H9 (cell line): ENCODE results near the gene RSAD1. TPM values are rescaled to one million over a fixed set of nuclear protein-coding genes. Genes with fewer than 3 reads are reported as not detected.

Source experiments
- DNase-seq: peaks from one replicate; pipeline ENCODE4 v3.0.0-alpha.2; 2017
- H2AFZ ChIP-seq: one replicate; pipeline ENCODE4 v1.6.1; 2013; ENCODE audit warnings: mild to moderate bottlenecking, low read length, control low read depth, moderate library complexity
- H2AK5ac ChIP-seq: 2 replicates; pipeline ENCODE4 v1.6.1; 2013; ENCODE audit warnings: low read length, control low read depth, mixed read lengths; ENCODE audit not compliant: insufficient read length
- H2BK120ac ChIP-seq: one replicate; pipeline ENCODE4 v1.6.1; 2013; ENCODE audit warnings: low read depth, mild to moderate bottlenecking, low read length, control low read depth, inconsistent platforms; ENCODE audit not compliant: poor library complexity, severe bottlenecking
- H2BK12ac ChIP-seq: 2 replicates; pipeline ENCODE4 v1.6.1; 2013; ENCODE audit warnings: low read length, control low read depth, mixed read lengths, low read depth; ENCODE audit not compliant: insufficient read length
- H2BK15ac ChIP-seq: 2 replicates; pipeline ENCODE4 v1.6.1; 2013; ENCODE audit warnings: low read depth, low read length, control low read depth
- H2BK20ac ChIP-seq: one replicate; pipeline ENCODE4 v1.6.1; 2013; ENCODE audit warnings: low read depth, mild to moderate bottlenecking, low read length, control low read depth, inconsistent platforms; ENCODE audit not compliant: poor library complexity, severe bottlenecking
- H2BK5ac ChIP-seq: 2 replicates; pipeline ENCODE4 v1.6.1; 2013; ENCODE audit warnings: low read length, control low read depth, mixed read lengths; ENCODE audit not compliant: insufficient read length
- H3K14ac ChIP-seq: 2 replicates; pipeline ENCODE4 v1.6.1; 2013; ENCODE audit warnings: low read length, control low read depth; ENCODE audit not compliant: insufficient read depth
- H3K18ac ChIP-seq: 2 replicates; pipeline ENCODE4 v1.6.1; 2013; ENCODE audit warnings: low read depth, mild to moderate bottlenecking, mixed read lengths, low read length, control low read depth; ENCODE audit not compliant: insufficient read length
- H3K23ac ChIP-seq: 2 replicates; pipeline ENCODE4 v1.6.1; 2013; ENCODE audit warnings: low read length, control low read depth, mixed read lengths, low read depth; ENCODE audit not compliant: insufficient read length
- H3K23me2 ChIP-seq: 2 replicates; pipeline ENCODE4 v1.6.1; 2013; ENCODE audit warnings: low read depth, mild to moderate bottlenecking, mixed read lengths, low read length, control low read depth; ENCODE audit not compliant: insufficient read length, poor library complexity, severe bottlenecking
- H3K27ac ChIP-seq: 2 replicates; pipeline ENCODE4 v1.5.1; 2013; ENCODE audit warnings: low read length, control low read depth, mixed read lengths, low read depth; ENCODE audit not compliant: insufficient read length
- H3K27me3 ChIP-seq: 2 replicates; pipeline ENCODE4 v1.6.1; 2013; ENCODE audit warnings: low read length, control low read depth, inconsistent platforms; ENCODE audit not compliant: insufficient read depth
- H3K4ac ChIP-seq: 2 replicates; pipeline ENCODE4 v1.6.1; 2013; ENCODE audit warnings: low read depth, mild to moderate bottlenecking, control low read depth, inconsistent platforms, low read length, moderate library complexity
- H3K4me1 ChIP-seq: 2 replicates; pipeline ENCODE4 v1.6.1; 2013; ENCODE audit warnings: low read length, control low read depth, inconsistent platforms; ENCODE audit not compliant: insufficient read depth
- H3K4me2 ChIP-seq: 2 replicates; pipeline ENCODE4 v1.6.1; 2013; ENCODE audit warnings: low read length, control low read depth, mixed read lengths; ENCODE audit not compliant: insufficient read length, insufficient read depth
- H3K56ac ChIP-seq: 2 replicates; pipeline ENCODE4 v1.6.1; 2013; ENCODE audit warnings: low read depth, mild to moderate bottlenecking, mixed read lengths, low read length, control low read depth; ENCODE audit not compliant: insufficient read length
- H3K79me1 ChIP-seq: 2 replicates; pipeline ENCODE4 v1.6.1; 2013; ENCODE audit warnings: low read depth, mild to moderate bottlenecking, moderate library complexity, low read length, control low read depth, inconsistent platforms; ENCODE audit not compliant: insufficient read depth, poor library complexity, severe bottlenecking
- H3K79me2 ChIP-seq: 2 replicates; pipeline ENCODE4 v1.6.1; 2013; ENCODE audit warnings: low read length, control low read depth, inconsistent platforms; ENCODE audit not compliant: insufficient read depth
- H3K9ac ChIP-seq: 2 replicates; pipeline ENCODE4 v1.6.1; 2013; ENCODE audit warnings: low read length, control low read depth, mixed read lengths; ENCODE audit not compliant: insufficient read length; ENCODE audit errors: extremely low read depth
- H3K9me3 ChIP-seq: one replicate; pipeline ENCODE4 v1.6.1; 2013; ENCODE audit warnings: low read depth, low read length, inconsistent platforms; ENCODE audit not compliant: control insufficient read depth
- H3T11ph ChIP-seq: one replicate; pipeline ENCODE4 v1.6.1; 2013; ENCODE audit warnings: mild to moderate bottlenecking, low read length, control low read depth, inconsistent platforms
- H4K20me1 ChIP-seq: one replicate; pipeline ENCODE4 v1.6.1; 2013; ENCODE audit not compliant: control insufficient read depth, insufficient read length, insufficient read depth
- H4K5ac ChIP-seq: 2 replicates; pipeline ENCODE4 v1.6.1; 2013; ENCODE audit warnings: low read depth, mild to moderate bottlenecking, mixed read lengths, low read length, control low read depth; ENCODE audit not compliant: insufficient read length
- H4K8ac ChIP-seq: replicated peaks from 2 replicates; pipeline ENCODE4 v1.6.1; 2013; ENCODE audit warnings: low read length, control low read depth, mixed read lengths, low read depth; ENCODE audit not compliant: insufficient read length
- H4K91ac ChIP-seq: 2 replicates; pipeline ENCODE4 v1.6.1; 2013; ENCODE audit warnings: low read depth, mild to moderate bottlenecking, moderate library complexity, mixed read lengths, low read length, control low read depth; ENCODE audit not compliant: insufficient read length
- H3K27ac Mint-ChIP-seq, 3 experiments: 2 replicates in 2 of 3; 3 replicates in 1 of 3; pipeline ENCODE4 v1.8.0; 2020 to 2021; ENCODE audit warnings: mixed read lengths in 3 of 3, mild to moderate bottlenecking in 1 of 3, moderate library complexity in 1 of 3
- H3K27me3 Mint-ChIP-seq: 2 replicates; pipeline ENCODE4 v1.8.0; 2021; ENCODE audit warnings: low read depth, mild to moderate bottlenecking, moderate library complexity, mixed read lengths
- H3K36me3 Mint-ChIP-seq, 3 experiments: 2 replicates in 2 of 3; 3 replicates in 1 of 3; pipeline ENCODE4 v1.8.0; 2020 to 2021; ENCODE audit warnings: low read depth in 3 of 3, mixed read lengths in 3 of 3; ENCODE audit not compliant: insufficient read depth in 1 of 3
- H3K4me1 Mint-ChIP-seq, 2 experiments: 2 replicates each; pipeline ENCODE4 v1.8.0; 2020; ENCODE audit warnings: mixed read lengths in 2 of 2
- H3K4me3 Mint-ChIP-seq, 2 experiments: 2 replicates in 1 of 2; 3 replicates in 1 of 2; pipeline ENCODE4 v1.8.0; 2020 to 2021; ENCODE audit warnings: mild to moderate bottlenecking in 2 of 2, mixed read lengths in 2 of 2, moderate library complexity in 1 of 2
- H3K9me3 Mint-ChIP-seq, 2 experiments: 2 replicates in 1 of 2; 3 replicates in 1 of 2; pipeline ENCODE4 v1.8.0; 2020; ENCODE audit warnings: mild to moderate bottlenecking in 2 of 2, mixed read lengths in 2 of 2, moderate library complexity in 1 of 2
- WGBS: extraction: QIAGEN DNeasy Blood & Tissue Kit; methylation state at CpG from one replicate; pipeline ENCODE4 v1.1.7; 2013; ENCODE audit warnings: missing lambda C conversion rate, low lambda C conversion rate, mixed read lengths; ENCODE audit not compliant: insufficient read length; ENCODE audit errors: extremely low coverage; 5-methylcytosine and 5-hydroxymethylcytosine counted together
- total RNA-seq: library from RNA; stranded (reverse); gene quantifications from 2 replicates; pipeline ENCODE4 v1.2.1, GENCODE V29; 2021
- TF ChIP-seq, protein P1 (sequence below): fragments of 200-600 bp; sonication (generic); conservative IDR thresholded peaks from 3 replicates; pipeline ENCODE4 v1.8.0; 2021; ENCODE audit warnings: antibody characterized with exemption, mild to moderate bottlenecking

Gene RSAD1
- total RNA-seq, 1 experiment from 2014 or later: 27.9 TPM

DNA sequence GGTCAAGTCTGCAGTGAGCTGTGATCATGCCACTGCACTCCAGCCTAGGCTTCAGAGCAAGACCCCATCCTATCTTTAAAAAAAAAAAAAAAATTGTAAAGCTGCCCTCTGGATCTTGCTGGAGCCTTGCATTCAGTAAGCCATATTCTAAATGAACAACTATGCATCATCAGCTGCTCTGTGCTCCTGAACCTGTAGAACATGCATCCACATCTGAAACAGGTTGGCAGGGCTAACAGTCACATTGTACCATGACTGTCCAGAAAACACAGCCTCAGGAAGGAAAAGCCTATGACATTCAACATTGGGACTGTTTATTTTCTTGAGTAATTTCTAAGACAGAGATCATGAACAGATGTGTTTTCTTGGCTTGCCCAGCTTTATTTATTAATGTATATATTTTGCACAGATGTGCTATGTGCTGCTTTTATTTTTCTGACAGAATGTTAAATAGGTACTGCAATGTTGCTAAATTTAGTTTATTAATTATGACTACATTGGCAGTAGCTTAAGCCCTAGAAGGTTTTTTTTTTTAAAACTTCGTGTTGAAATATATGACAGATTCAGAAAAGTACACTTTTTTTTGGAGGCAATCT lies 32.8 kb upstream of the RSAD1 start:
- no peak overlapping the region for H4K5ac ChIP-seq
- no peak overlapping the region for H3T11ph ChIP-seq
- H4K20me1 ChIP-seq: no peaks in the 10 kb centered on the region
- Mint-ChIP-seq H3K36me3 (no peaks in the 10 kb centered on the region), H3K4me1 (peaks cover 5 to 6% of the 10 kb centered on the region in 2 experiments), H3K27me3 (no peaks in the 10 kb centered on the region; the same call in 1 of the 2 replicates), H3K9me3 (no peaks in the 10 kb centered on the region), H3K4me3 (no peak overlapping the region), H3K27ac (no peak overlapping the region)
- H3K4me2 ChIP-seq: no peak overlapping the region
- H3K27me3 ChIP-seq: no peaks in the 10 kb centered on the region
- no CpG with 5 or more reads among the region's 1 CpG for WGBS
- H2BK12ac ChIP-seq: no peak overlapping the region
- TF ChIP-seq, protein P1, sequence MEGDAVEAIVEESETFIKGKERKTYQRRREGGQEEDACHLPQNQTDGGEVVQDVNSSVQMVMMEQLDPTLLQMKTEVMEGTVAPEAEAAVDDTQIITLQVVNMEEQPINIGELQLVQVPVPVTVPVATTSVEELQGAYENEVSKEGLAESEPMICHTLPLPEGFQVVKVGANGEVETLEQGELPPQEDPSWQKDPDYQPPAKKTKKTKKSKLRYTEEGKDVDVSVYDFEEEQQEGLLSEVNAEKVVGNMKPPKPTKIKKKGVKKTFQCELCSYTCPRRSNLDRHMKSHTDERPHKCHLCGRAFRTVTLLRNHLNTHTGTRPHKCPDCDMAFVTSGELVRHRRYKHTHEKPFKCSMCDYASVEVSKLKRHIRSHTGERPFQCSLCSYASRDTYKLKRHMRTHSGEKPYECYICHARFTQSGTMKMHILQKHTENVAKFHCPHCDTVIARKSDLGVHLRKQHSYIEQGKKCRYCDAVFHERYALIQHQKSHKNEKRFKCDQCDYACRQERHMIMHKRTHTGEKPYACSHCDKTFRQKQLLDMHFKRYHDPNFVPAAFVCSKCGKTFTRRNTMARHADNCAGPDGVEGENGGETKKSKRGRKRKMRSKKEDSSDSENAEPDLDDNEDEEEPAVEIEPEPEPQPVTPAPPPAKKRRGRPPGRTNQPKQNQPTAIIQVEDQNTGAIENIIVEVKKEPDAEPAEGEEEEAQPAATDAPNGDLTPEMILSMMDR: no peak
- H3K79me1 ChIP-seq: no peaks in the 10 kb centered on the region
- no peak overlapping the region for H2BK20ac ChIP-seq
- H3K4me1 ChIP-seq: no peaks in the 10 kb centered on the region
- no peak overlapping the region for H2BK15ac ChIP-seq
- H3K79me2 ChIP-seq: no peaks in the 10 kb centered on the region
- no peak overlapping the region for H3K27ac ChIP-seq
- no peak overlapping the region for H3K9ac ChIP-seq
- no peak overlapping the region for H2BK5ac ChIP-seq
- no peak overlapping the region for H2AK5ac ChIP-seq
- H2BK120ac ChIP-seq: no peak overlapping the region
- H3K18ac ChIP-seq: no peak overlapping the region
- no peaks in the 10 kb centered on the region for H3K9me3 ChIP-seq
- no peak overlapping the region for H4K91ac ChIP-seq
- no peaks in the 10 kb centered on the region for H3K23me2 ChIP-seq
- H3K56ac ChIP-seq: no peak overlapping the region
- no peak overlapping the region for H2AFZ ChIP-seq
- no peak overlapping the region for H3K4ac ChIP-seq
- H4K8ac ChIP-seq: no peak overlapping the region
- no peak for DNase-seq
- no peak overlapping the region for H3K14ac ChIP-seq
- H3K23ac ChIP-seq: no peak overlapping the region
